Natural killer cell (primary cell): ENCODE data around the gene IGSF3. TPM values are rescaled to one million over a fixed set of nuclear protein-coding genes. Genes with fewer than 3 reads are reported as not detected.
A peak's percentile ranks its signal among the peaks of the same experiment; 100 is the strongest.

Experiments
- ATAC-seq, 3 donors: fragments of 150-1000 bp in 2 of 3; fragments of 200-7000 bp in 1 of 3; cut with Tn5 transposase; 1 replicate in 1 of 3; 2 replicates in 2 of 3; pipeline ENCODE4 v1.10.0; 2021; ENCODE audit warnings: mild to moderate bottlenecking in 2 of 3, moderate library complexity in 2 of 3
- DNase-seq, 2 donors: peaks; one replicate each; pipeline versions ENCODE4 v3.0.0 to v3.0.0-alpha.2; 2013 to 2021; ENCODE audit warnings: mixed read lengths in 1 of 2
- H3K27ac ChIP-seq: one replicate; pipeline ENCODE4 v1.5.1; 2013; ENCODE audit warnings: mild to moderate bottlenecking, low read length
- H3K27me3 ChIP-seq: one replicate; pipeline ENCODE4 v1.6.1; 2013; ENCODE audit warnings: low read length; ENCODE audit not compliant: control insufficient read depth, insufficient read depth
- H3K36me3 ChIP-seq: one replicate; pipeline ENCODE4 v1.6.1; 2013; ENCODE audit warnings: low read length; ENCODE audit not compliant: control insufficient read depth, insufficient read depth
- H3K4me1 ChIP-seq: one replicate; pipeline ENCODE4 v1.6.1; 2013; ENCODE audit warnings: low read length; ENCODE audit not compliant: control insufficient read depth, insufficient read depth
- H3K4me3 ChIP-seq: one replicate; pipeline ENCODE4 v1.5.1; 2013; ENCODE audit warnings: low read length
- H3K9me3 ChIP-seq: one replicate; pipeline ENCODE4 v1.6.1; 2013; ENCODE audit warnings: low read length; ENCODE audit not compliant: control insufficient read depth, insufficient read depth
- H3K27ac Mint-ChIP-seq, 2 donors: one replicate each; pipeline ENCODE4 v1.8.0; 2022; ENCODE audit warnings: mild to moderate bottlenecking in 2 of 2, mixed read lengths in 2 of 2, moderate library complexity in 1 of 2
- H3K27me3 Mint-ChIP-seq, 2 donors: one replicate each; pipeline ENCODE4 v1.8.0; 2022; ENCODE audit warnings: low read depth in 2 of 2, mixed read lengths in 2 of 2
- H3K36me3 Mint-ChIP-seq: one replicate; pipeline ENCODE4 v1.8.0; 2022; ENCODE audit warnings: mixed read lengths
- H3K4me1 Mint-ChIP-seq, 2 donors: one replicate each; pipeline ENCODE4 v1.8.0; 2022; ENCODE audit warnings: mixed read lengths in 2 of 2
- H3K4me3 Mint-ChIP-seq: one replicate; pipeline ENCODE4 v1.8.0; 2022; ENCODE audit warnings: mild to moderate bottlenecking, moderate library complexity, mixed read lengths
- H3K9me3 Mint-ChIP-seq, 2 donors: one replicate each; pipeline ENCODE4 v1.8.0; 2022; ENCODE audit warnings: mixed read lengths in 2 of 2
- WGBS: methylation state at CpG from one replicate; pipeline ENCODE4 v1.1.7; 2013; ENCODE audit warnings: missing lambda C conversion rate; ENCODE audit not compliant: insufficient coverage; 5-methylcytosine and 5-hydroxymethylcytosine counted together
- intact Hi-C: fragments of 100-400 bp; cut with micrococcal nuclease; formaldehyde crosslinking; loops from one replicate; pipeline ENCODE4 v1.14.2; 2022
- total RNA-seq, 4 donors: library from RNA; stranded (reverse); fragments of 120-200 nt in 1 of 4; gene quantifications; one replicate each; pipeline versions ENCODE4 v1.2.3 to v1.2.4, GENCODE V29; 2013 to 2022
- TF ChIP-seq, protein P1 (sequence below): fragments of 200-600 bp; IDR thresholded peaks from one replicate; pipeline ENCODE4 v1.8.0; 2022; ENCODE audit warnings: antibody characterized with exemption

Gene IGSF3
- total RNA-seq, 3 donors from 2014 or later (not counting 1 experiment from before 2014, with no cell fraction given): 0.05 to 0.14 TPM; not detected in 1

DNA sequence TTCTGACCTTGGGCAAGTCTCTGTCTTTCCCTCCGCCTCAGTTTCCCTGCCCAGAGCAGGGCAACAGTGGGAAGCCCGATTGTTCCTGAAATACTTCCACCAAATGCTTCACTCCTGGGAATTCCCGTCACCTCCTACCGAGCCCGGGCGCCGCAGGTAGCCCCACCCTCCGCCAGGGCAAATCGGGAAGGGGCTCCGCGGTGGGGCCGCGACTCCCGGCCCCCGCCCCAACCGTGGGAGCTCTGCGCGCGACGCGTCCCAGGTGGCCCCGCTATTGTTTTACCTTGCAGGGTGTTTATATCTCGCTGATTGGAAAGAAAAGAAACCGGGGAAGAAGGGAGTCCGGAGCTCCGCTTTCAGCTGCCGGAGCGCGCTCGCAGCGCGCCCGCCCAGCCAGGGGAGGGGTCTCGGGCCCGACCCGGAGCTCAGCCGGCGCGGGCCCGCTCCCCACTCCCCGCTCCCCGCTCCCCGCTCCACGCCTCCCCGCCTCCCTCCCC, 407 bp downstream of the IGSF3 start:
- WGBS: under 1% methylated on average over 43 of the region's 45 CpGs
- ATAC-seq (peak in 2 of 3 donors; percentile 24 to 31), DNase-seq (peak in 1 of 2 donors; percentile 19)
- Mint-ChIP-seq H3K27me3 (peaks cover 54 to 59% of the 10 kb centered on the region in 2 donors), H3K9me3 (no peaks in the 10 kb centered on the region), H3K4me1 (peaks cover 7 to 9% of the 10 kb centered on the region in 2 donors), H3K4me3 (peak overlapping the region; percentile 76), H3K27ac (no peak overlapping the region), H3K36me3 (no peaks in the 10 kb centered on the region)
- intact Hi-C loops: no loop called here
- TF ChIP-seq, protein P1, sequence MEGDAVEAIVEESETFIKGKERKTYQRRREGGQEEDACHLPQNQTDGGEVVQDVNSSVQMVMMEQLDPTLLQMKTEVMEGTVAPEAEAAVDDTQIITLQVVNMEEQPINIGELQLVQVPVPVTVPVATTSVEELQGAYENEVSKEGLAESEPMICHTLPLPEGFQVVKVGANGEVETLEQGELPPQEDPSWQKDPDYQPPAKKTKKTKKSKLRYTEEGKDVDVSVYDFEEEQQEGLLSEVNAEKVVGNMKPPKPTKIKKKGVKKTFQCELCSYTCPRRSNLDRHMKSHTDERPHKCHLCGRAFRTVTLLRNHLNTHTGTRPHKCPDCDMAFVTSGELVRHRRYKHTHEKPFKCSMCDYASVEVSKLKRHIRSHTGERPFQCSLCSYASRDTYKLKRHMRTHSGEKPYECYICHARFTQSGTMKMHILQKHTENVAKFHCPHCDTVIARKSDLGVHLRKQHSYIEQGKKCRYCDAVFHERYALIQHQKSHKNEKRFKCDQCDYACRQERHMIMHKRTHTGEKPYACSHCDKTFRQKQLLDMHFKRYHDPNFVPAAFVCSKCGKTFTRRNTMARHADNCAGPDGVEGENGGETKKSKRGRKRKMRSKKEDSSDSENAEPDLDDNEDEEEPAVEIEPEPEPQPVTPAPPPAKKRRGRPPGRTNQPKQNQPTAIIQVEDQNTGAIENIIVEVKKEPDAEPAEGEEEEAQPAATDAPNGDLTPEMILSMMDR: no peak
- no peaks in the 10 kb centered on the region for H3K9me3 ChIP-seq
- no peaks in the 10 kb centered on the region for H3K36me3 ChIP-seq
- H3K27me3 ChIP-seq: peaks cover 23% of the 10 kb centered on the region
- no peak overlapping the region for H3K27ac ChIP-seq
- peak overlapping the region; percentile 20 for H3K4me3 ChIP-seq
- peaks cover 10% of the 10 kb centered on the region for H3K4me1 ChIP-seq

DNA sequence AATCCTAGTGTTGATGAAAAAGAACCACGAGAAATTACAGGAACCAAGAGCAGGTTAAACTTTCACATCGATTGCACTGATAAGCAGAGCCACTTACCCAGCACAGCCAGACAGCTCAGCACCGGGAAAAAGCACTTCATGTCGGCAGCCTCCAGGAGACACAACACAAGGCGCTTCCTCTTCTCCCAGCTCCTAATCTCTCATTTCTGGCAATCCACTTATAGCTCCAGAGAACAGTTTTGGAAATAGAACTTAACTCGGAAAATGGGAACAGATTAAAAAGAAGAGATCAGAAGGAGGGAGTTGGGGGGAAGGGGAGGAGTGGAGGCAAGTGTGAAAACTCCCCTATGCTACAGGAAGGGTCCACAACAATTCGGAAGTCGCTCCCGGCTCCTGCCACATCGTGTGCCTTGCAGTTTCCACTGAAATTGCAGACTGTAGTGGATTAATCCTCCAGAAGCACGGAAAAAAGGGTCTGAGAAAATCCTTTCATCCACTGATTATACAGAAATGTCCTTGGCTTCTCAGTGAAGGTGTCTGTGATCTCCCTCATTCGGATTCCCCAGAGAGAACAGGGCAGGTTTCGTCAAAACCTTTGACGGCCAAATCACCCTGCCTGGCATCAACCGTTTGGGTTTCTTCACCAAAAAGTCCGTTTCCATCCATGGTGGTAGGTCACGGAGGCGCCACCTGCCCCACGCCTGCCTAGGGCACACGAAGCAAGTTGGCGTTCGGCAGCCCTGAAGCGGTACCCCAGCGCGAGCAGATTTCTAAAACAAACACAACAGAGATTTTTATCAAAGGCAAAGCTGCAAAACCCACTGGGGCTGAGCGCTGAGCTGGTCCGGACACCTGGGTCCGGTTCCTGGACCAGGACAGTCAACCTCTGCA, 1.1 kb downstream of the IGSF3 start:
- no peak overlapping the region for H3K27ac ChIP-seq
- 7% methylated on average over 27 of the region's 28 CpGs for WGBS
- Mint-ChIP-seq H3K9me3 (no peaks in the 10 kb centered on the region), H3K36me3 (no peaks in the 10 kb centered on the region), H3K4me1 (peaks cover 7 to 9% of the 10 kb centered on the region in 2 donors), H3K27ac (no peak overlapping the region), H3K4me3 (peak overlapping the region; percentile 76), H3K27me3 (peaks cover 54 to 59% of the 10 kb centered on the region in 2 donors)
- peaks cover 10% of the 10 kb centered on the region for H3K4me1 ChIP-seq
- peak in 1 of 3 donors; percentile 38 for ATAC-seq
- intact Hi-C loops: no loop called here
- peak in 1 of 2 donors; percentile 28 for DNase-seq
- peaks cover 23% of the 10 kb centered on the region for H3K27me3 ChIP-seq
- H3K9me3 ChIP-seq: no peaks in the 10 kb centered on the region
- no peaks in the 10 kb centered on the region for H3K36me3 ChIP-seq
- TF ChIP-seq, protein P1: no peak
- H3K4me3 ChIP-seq: peak overlapping the region; percentile 20

DNA sequence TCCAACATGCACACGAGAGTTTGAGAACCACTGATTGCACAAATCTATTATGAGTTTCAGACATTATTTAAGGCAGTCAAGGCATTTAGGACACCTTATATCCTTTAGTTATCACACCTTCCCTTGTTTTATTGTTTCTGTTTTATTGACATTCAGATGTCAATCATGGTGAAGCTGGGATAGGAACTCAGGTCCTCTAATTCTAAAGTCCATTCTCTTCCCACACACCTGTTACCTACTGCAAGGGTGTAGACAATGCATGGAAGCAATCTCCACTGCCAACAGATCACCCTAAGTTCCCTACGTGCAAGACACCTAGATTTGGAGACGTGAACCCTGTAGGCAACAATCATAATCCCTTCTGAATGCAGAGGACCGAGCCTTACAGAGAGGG, 2.6 kb downstream of the IGSF3 start:
- TF ChIP-seq, protein P1: no peak
- H3K4me3 ChIP-seq: no peak overlapping the region
- no peaks in the 10 kb centered on the region for H3K9me3 ChIP-seq
- DNase-seq (no peak), ATAC-seq (no peak)
- Mint-ChIP-seq H3K36me3 (no peaks in the 10 kb centered on the region), H3K4me3 (no peak overlapping the region), H3K9me3 (no peaks in the 10 kb centered on the region), H3K4me1 (peaks cover 7 to 9% of the 10 kb centered on the region in 2 donors), H3K27me3 (peaks cover 50 to 51% of the 10 kb centered on the region in 2 donors), H3K27ac (no peak overlapping the region)
- intact Hi-C loops: no loop called here
- H3K4me1 ChIP-seq: peaks cover 10% of the 10 kb centered on the region
- no peak overlapping the region for H3K27ac ChIP-seq
- no peaks in the 10 kb centered on the region for H3K36me3 ChIP-seq
- peaks cover 23% of the 10 kb centered on the region for H3K27me3 ChIP-seq
- WGBS: 93% methylated on average over 4 of the region's 4 CpGs
